HG03108 (cell line): Measurements from ENCODE around the gene NCKAP5.

Experiments
- ATAC-seq: cut with Tn5 transposase; IDR thresholded peaks from one replicate; pipeline ENCODE4 v1.9.1; 2021; ENCODE audit warnings: moderate library complexity; ENCODE audit not compliant: unreplicated experiment

NCKAP5 gene

DNA sequence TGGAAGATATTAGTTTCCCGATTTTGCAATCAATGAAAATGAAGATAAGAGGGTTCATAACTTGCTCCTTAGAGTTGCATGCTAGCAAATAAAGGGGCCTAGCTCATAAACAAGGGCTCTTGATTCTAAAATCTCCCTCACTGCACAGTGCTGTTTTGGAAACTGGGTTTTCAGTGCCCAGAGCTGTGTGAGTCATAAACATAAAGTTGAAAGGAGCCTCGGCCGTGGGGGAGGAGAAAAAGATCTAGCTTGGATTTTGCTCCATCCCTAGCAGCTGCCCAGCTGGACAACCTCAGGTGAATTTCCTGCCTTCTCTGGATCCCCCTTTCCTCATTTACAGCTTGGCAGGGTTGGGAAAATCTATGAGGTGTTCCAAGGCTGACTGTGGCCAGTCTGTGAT lies 940.7 kb downstream of the NCKAP5 start:
- no peak for ATAC-seq

DNA sequence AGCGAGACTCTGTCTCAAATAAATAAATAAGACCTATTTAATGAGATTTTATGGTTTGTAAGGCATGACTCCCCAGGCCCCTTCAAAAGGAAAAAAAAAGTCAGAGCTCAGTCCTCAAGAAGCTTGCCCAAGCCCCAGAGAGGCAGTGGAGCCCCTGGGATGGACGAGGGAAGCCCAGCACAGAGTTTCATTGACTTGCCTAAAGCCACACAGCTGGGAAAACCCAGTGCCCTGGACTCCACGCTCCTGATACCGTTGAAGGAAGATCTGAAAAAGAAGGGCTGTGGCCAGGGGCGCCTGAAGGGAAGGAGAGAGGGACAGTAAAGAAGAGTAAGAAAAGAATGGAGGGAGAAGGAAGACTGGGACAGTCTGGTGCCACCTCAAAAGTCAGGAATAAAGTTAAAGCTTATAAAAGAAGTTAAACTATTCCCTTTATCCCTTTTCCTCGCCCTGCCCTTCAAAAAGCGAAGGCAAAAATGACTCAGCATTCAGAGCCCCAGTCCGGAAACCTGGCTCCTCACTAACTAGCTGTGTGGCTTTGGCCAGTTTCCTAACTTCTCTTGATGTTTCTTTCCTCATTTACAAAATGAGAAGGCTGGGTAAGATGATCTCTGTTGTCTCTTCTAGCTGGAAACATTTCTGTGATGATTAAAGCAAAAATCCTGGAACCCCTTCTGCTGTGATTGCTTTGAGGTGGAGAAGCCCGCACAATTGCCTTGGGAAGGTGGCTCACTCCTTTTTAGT lies 945.0 kb downstream of the NCKAP5 start:
- ATAC-seq: no peak
